Measurements from ENCODE around the gene CDK7. TPM values are rescaled to one million over a fixed set of nuclear protein-coding genes. Genes with fewer than 3 reads are reported as not detected.

The CDK7 gene
- total RNA-seq, 3 donors from 2014 or later, result 18.3 to 22.7 (median 22.0) TPM

DNA sequence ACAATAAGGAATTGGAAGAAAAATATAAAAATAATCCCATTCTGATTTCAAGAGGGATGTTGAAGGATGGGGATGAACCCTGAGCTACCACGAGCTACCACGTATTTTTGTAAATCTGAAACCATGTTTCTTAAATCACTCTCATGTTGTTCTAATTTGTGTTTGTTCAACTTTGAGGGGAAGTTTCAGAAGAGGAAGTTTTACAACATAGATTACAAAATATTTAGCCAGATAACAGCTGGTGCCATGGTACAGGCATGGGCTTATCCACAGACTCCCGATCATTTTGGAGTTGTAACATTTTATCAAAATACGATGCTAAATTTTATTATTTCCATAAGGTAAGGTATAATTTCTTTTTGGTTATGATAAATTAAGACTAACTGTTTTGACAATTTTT is 82.7 kb downstream of the CDK7 start:
- H3K9me3 ChIP-seq, result no peaks in the 10 kb centered on the region
- no peak overlapping the region for H3K4me3 ChIP-seq
- intact Hi-C loops (cut with DNase I, micrococcal nuclease), result no loop called here
- no peak for DNase-seq
- no peaks in the 10 kb centered on the region for H3K36me3 ChIP-seq (ENCODE audit: low read depth)
- TF ChIP-seq, protein P1, sequence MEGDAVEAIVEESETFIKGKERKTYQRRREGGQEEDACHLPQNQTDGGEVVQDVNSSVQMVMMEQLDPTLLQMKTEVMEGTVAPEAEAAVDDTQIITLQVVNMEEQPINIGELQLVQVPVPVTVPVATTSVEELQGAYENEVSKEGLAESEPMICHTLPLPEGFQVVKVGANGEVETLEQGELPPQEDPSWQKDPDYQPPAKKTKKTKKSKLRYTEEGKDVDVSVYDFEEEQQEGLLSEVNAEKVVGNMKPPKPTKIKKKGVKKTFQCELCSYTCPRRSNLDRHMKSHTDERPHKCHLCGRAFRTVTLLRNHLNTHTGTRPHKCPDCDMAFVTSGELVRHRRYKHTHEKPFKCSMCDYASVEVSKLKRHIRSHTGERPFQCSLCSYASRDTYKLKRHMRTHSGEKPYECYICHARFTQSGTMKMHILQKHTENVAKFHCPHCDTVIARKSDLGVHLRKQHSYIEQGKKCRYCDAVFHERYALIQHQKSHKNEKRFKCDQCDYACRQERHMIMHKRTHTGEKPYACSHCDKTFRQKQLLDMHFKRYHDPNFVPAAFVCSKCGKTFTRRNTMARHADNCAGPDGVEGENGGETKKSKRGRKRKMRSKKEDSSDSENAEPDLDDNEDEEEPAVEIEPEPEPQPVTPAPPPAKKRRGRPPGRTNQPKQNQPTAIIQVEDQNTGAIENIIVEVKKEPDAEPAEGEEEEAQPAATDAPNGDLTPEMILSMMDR (IDR thresholded peaks at IDR 0.05), result no peak
- ATAC-seq, result no peak
- no peaks in the 10 kb centered on the region for H3K4me1 ChIP-seq (ENCODE audit: low read depth)

DNA sequence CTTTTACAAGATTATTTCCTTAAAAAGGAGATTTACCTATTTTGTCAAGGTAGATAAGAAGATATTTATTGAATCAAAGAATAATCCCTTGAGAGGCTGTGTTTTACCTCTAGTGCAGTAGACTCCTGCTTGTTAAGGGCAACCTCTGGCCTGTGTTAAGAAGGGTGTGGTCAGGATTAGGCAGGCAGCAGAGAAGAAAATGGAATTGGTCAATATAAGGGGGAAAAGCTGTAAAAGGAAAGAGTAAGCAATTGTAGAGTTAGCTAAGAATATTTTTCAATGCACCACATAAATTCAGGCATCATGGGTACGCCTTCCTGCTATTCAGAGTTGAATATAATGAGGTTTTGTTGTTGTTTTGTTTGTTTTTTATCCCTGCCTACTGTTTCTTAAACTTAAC is 91.7 kb downstream of the CDK7 start:
- TF ChIP-seq, protein P1 (IDR thresholded peaks at IDR 0.05), result no peak
- peak in 1 of 3 donors; percentile 32 for DNase-seq
- Histone ChIP-seq H3K4me1 (ENCODE audit: low read depth) (peaks cover 5% of the 10 kb centered on the region), H3K36me3 (ENCODE audit: low read depth) (no peaks in the 10 kb centered on the region), H3K9me3 (no peaks in the 10 kb centered on the region), H3K4me3 (no peak overlapping the region)
- peak; percentile 90 for ATAC-seq
- intact Hi-C loops (cut with DNase I, micrococcal nuclease), result no loop called here

Other genes with a start within 250 kb of the CDK7 start
- gene SLC30A5, start 140.9 kb upstream of the CDK7 start, total RNA-seq, result 10 to 100 TPM; 43.5 to 49.5 (median 46.7) TPM
- 10 to 100 TPM in 2 of 3 donors, 1 to 10 TPM in 1; 9.5 to 54.7 (median 10.7) TPM for gene CCNB1, start 67.7 kb upstream of the CDK7 start, total RNA-seq
- 1 to 10 TPM; 1.5 to 9.6 (median 1.6) TPM for gene CENPH, start 45.3 kb upstream of the CDK7 start, total RNA-seq
- 10 to 100 TPM; 15.9 to 25.4 (median 24.2) TPM for gene CCDC125, start 97.9 kb downstream of the CDK7 start, total RNA-seq
- gene AK6, start 134.6 kb downstream of the CDK7 start, total RNA-seq, result 10 to 100 TPM; 21.4 to 35.8 (median 28.5) TPM
- gene TAF9, start 134.6 kb downstream of the CDK7 start, total RNA-seq, result 10 to 100 TPM; 36.5 to 47.7 (median 36.8) TPM
- 10 to 100 TPM; 15.8 to 20.9 (median 17.6) TPM for gene RAD17, start 134.9 kb downstream of the CDK7 start, total RNA-seq
- gene MARVELD2, start 180.2 kb downstream of the CDK7 start, total RNA-seq, result 10 to 100 TPM; 22.9 to 63.1 (median 48.0) TPM